ENCODE results near the gene PVALEF.

Gene PVALEF

DNA sequence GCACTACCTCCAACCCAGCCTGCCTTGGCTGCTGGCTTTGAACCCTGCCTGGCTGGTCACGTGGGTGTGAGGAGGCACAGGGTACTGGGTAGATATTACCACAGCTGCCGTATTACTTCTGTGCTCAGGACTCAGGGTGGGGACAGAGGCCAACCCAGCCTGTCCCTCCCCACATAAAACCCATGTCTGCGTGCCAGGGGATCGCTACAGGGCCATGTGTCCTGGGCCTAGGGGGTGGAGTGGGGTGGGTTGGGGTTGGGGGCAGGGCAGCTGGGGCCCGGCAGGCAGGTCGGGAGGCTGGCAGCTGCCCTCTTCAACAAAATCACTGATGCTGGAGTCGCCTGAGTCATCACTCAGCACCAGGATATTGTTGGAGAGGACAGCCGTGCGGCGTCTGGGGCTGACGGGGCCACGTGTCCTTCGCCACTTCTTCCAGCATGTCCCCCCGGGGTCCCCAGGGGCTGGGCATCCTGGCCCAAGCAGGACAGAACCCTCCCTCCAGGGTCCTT lies 39.7 kb upstream of the PVALEF start:
- H3K27ac Mint-ChIP-seq: no peak overlapping the region
- no peaks in the 10 kb centered on the region for H3K4me1 Mint-ChIP-seq
- ATAC-seq (replicated peaks) (no peak), DNase-seq (no peak)
- no peaks in the 10 kb centered on the region for H3K27me3 Mint-ChIP-seq
- H3K9me3 Mint-ChIP-seq: no peaks in the 10 kb centered on the region
- H3K36me3 Mint-ChIP-seq: no peaks in the 10 kb centered on the region
- H3K4me3 Mint-ChIP-seq: no peak overlapping the region

DNA sequence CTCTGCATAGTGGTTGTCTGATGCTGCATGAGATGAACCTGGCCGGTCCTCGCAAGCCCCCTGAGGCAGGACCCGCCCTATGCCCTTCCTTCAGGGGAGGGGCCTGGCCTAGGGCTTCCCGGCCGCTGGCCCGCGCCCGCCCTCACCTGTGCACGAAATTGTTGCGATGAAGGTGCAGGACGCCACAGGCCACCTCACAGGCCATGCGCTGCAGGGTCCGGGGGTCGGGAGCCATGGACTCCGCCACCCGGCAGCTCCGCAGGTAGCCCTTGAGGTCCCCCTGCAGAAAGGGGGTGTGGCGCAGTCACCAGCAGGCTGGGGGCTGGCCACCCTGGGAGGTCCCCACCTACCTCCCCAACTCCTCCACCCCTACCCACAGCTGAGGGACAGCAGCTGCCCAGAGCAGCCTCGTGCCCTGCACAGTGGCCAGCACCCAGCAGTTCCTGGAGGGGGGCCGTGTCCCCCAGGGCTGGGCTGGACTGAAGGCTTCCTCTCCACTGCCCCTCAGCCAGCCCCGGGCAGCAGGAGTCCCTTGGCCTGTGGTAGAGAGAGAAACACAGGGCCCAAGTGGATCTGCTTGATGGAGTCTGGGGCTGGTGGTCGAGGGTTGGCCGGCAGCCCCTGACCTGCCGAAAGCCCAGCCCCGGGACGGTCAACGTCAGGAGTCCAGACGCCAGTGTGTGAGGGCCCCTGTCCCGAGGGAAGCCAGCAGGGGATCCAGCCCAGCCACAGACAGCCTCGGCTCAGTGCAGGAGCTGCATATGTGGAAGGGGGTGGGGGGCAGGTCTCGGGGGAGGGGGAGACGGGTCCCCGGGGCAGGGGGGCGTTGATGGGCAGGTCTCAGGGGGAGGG lies 38.8 kb upstream of the PVALEF start:
- Mint-ChIP-seq H3K27ac (no peak overlapping the region), H3K4me1 (no peaks in the 10 kb centered on the region), H3K4me3 (no peak overlapping the region), H3K9me3 (no peaks in the 10 kb centered on the region), H3K36me3 (no peaks in the 10 kb centered on the region), H3K27me3 (no peaks in the 10 kb centered on the region)
- no peak for DNase-seq
- ATAC-seq (replicated peaks): no peak

DNA sequence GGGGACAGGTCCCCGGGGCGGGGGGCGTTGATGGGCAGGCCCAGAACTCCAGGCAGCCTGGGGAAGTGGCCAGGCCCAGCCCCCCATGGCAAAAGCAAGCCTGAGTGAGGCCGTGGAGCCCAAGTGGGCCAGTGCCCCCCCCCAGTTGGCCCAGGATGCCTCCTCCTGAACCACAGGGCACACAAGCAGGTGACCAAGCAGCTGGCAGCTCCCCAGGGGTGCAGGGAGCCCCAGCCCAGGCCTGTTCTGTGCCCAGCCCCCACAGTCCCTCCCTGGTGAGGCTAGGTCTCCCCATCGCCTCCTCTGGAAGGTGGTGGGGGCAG lies 38.2 kb upstream of the PVALEF start:
- ATAC-seq (replicated peaks): no peak
- H3K36me3 Mint-ChIP-seq: no peaks in the 10 kb centered on the region

DNA sequence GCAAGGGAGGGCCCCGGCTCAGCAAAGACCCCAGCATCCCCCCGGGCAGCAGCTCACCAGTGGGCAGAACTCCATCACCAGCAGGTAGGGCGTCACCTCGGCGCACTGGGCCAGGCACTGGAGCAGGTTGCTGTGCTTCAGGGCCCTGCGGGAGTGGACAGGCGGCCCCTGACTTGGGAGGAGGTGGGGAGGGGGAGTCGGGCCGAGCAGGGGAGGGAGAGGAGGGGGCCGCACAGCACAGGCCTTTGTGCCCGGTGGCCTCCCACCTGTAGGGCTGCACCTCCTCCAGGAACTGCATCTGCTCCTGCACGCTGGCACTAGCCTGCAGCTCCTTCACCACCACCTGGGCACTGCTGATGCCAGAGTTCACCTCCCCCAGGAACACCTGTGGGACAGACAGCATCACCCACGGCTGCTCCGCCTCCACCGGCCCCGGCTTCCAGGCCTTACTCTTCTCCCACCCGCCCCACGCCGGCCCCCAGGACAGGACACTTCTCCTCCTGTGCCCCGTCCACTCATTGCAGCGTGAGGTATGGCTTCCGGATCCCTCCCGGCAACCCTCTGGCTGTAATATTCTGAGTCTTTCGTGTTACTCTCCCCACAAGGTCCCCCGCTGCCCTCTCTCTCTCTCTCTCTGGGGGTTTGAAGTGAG lies 37.7 kb upstream of the PVALEF start:
- ATAC-seq (replicated peaks): no peak
- DNase-seq: no peak
- Mint-ChIP-seq H3K27me3 (no peaks in the 10 kb centered on the region), H3K9me3 (no peaks in the 10 kb centered on the region), H3K27ac (no peak overlapping the region), H3K4me3 (no peak overlapping the region), H3K4me1 (no peaks in the 10 kb centered on the region), H3K36me3 (no peaks in the 10 kb centered on the region)

More for the DNA sequence above, 38.2 kb upstream of the PVALEF start:
- H3K9me3 Mint-ChIP-seq: no peaks in the 10 kb centered on the region
- H3K27ac Mint-ChIP-seq: no peak overlapping the region
- no peaks in the 10 kb centered on the region for H3K4me1 Mint-ChIP-seq
- H3K27me3 Mint-ChIP-seq: no peaks in the 10 kb centered on the region
- no peak overlapping the region for H3K4me3 Mint-ChIP-seq
- DNase-seq: no peak

DNA sequence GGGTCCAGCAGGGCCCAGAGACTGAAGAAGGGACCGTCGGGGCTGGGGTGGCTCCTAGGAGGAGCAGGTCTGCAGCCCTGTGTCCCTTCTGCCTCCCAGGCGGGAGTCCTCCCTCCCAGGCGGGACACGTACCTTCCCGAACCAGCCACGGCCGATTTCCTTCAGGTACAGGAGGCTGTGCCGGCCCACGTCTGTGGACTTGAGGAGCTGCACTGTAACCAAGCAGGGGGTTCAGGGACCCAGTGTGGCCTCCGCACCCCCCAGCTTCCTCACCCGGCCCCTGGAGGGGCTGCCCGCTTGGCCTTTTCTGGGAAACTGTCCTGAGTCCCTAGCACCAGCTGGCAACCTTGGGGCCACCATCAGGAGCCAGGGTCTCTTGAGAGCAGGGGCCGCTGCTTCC lies 37.0 kb upstream of the PVALEF start:
- Mint-ChIP-seq H3K27ac (no peak overlapping the region), H3K4me3 (no peak overlapping the region), H3K36me3 (no peaks in the 10 kb centered on the region), H3K9me3 (no peaks in the 10 kb centered on the region), H3K4me1 (no peaks in the 10 kb centered on the region), H3K27me3 (no peaks in the 10 kb centered on the region)
- DNase-seq: no peak
- ATAC-seq (replicated peaks): no peak

DNA sequence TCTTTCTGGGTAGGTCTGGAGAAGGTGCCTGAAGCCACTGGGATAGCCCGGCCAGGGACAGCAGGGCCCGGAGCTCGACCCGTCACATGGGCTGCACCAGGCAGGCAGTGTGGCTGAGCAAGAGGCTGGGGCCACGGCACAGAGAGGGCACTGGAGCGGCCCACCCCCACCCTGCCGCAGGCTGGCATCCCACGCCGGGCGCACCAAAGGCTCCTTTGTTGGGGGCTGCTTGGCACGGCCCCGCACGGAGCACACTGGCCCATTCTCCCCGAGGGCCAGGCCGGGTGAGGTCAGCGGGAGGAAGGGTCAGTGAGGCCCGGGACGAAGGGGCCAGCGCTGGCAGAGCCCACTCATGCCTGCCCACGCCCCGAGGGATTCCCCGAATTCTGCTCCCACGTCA lies 36.5 kb upstream of the PVALEF start:
- no peak for ATAC-seq (replicated peaks)
- H3K9me3 Mint-ChIP-seq: no peaks in the 10 kb centered on the region
- H3K27me3 Mint-ChIP-seq: no peaks in the 10 kb centered on the region
- H3K4me1 Mint-ChIP-seq: no peaks in the 10 kb centered on the region
- no peak overlapping the region for H3K27ac Mint-ChIP-seq
- no peak for DNase-seq
- H3K36me3 Mint-ChIP-seq: no peaks in the 10 kb centered on the region
- H3K4me3 Mint-ChIP-seq: no peak overlapping the region

DNA sequence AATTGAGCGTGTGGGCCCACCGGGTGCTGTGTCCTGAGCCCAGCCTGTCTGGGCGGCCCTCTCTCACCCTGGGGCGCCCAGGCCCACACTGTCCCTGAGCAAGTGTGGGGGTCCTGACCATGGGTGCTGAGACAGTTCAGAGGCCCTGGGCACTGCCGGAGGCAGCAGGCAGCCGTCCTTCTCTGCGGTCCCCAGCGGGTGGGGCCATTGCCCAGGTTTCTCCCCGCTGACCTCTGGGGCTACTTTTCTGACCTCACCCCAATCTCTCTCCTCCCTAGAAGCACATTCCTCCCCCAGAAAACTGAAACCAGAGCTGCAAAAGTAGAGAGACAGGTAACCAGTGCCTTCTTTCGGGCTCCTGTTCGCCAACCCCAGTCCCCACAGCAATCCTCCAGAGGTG lies 36.0 kb upstream of the PVALEF start:
- Mint-ChIP-seq H3K4me3 (no peak overlapping the region), H3K36me3 (no peaks in the 10 kb centered on the region), H3K9me3 (no peaks in the 10 kb centered on the region), H3K27me3 (no peaks in the 10 kb centered on the region), H3K27ac (no peak overlapping the region), H3K4me1 (no peaks in the 10 kb centered on the region)
- DNase-seq (no peak), ATAC-seq (replicated peaks) (no peak)

DNA sequence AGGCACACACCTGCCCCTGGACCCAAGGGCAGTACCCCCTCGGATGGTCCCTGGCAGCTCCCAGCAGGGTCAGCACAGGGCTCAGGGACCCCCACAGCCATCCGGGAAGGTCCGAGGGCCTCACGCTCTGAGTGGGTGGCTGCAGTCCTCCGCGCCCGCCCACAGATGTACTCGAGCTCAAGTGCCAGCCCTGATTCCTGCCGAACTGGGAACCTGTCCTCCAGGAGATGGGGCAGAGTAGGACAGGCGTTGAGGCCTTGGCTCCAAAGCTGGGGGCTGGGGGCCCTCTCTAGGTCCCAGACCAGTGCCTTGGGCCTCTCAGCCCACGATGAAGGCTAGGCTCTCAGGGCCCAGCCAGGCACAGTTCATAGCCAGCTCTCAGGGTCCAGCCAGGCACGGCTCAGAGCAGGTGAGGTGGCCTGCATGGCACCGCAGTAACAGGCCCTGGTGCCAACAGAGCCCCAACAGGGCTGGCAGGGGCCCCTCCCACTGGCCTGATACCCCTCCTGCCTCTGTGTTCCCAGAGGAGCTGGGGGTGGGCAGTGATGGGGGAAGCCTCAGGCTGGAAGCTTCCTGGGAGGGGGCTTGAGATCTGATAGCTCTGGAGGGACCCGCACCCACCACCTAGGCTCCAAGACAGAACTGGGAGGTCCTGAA lies 35.5 kb upstream of the PVALEF start:
- no peak for DNase-seq
- H3K27ac Mint-ChIP-seq: no peak overlapping the region
- H3K4me1 Mint-ChIP-seq: no peaks in the 10 kb centered on the region
- no peak overlapping the region for H3K4me3 Mint-ChIP-seq
- no peaks in the 10 kb centered on the region for H3K9me3 Mint-ChIP-seq
- H3K27me3 Mint-ChIP-seq: no peaks in the 10 kb centered on the region
- H3K36me3 Mint-ChIP-seq: no peaks in the 10 kb centered on the region
- no peak for ATAC-seq (replicated peaks)

DNA sequence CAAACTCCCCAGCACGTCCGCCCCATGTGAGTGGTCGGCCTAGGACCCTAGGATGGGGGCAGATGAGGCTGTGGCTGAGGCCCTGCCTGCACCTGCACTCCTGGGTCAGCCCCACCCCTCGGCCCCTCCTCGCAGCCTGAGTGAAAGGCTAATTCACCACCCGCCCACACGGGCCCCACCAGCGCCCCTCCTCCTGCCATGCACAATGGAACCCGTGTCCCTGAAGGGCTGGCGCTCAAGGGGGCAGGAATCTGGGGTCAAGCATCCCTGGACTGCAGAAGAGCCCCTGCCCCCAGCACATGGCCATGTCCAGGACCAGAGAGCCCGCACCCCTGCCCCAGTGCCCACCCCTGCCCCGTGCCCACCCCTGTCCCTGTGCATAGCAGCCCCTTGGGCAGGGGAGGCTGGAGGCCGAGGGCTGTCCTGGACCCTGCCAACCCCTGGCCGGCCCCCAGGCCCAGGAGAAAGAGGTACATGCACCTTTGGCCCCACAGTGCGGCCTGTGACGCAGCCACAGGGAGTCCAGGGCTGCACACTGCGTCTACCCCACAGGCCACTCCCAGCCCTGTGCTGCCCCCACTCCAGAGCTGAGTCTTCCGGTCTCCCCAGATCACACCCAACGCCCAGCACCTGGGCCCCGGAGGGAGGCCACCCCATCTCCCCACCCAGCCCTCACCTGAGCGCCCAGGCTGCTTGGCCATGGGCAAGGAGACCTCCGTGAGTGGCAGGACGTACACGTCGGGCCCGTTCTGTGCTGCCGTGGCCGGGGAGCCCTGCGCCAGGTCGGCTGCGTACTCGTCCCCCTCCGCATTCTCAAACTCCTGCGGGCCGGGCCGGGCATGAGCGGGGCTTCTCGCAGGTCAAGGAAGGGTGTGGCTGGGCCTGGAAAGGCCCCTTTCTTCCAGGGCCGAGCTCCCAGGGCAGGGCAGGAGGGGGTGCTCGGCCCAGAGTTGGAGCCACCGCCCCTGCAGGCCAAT lies 34.6 kb upstream of the PVALEF start:
- Mint-ChIP-seq H3K4me3 (no peak overlapping the region), H3K27ac (no peak overlapping the region), H3K9me3 (no peaks in the 10 kb centered on the region), H3K36me3 (no peaks in the 10 kb centered on the region), H3K27me3 (no peaks in the 10 kb centered on the region), H3K4me1 (no peaks in the 10 kb centered on the region)
- DNase-seq (no peak), ATAC-seq (replicated peaks) (no peak)

DNA sequence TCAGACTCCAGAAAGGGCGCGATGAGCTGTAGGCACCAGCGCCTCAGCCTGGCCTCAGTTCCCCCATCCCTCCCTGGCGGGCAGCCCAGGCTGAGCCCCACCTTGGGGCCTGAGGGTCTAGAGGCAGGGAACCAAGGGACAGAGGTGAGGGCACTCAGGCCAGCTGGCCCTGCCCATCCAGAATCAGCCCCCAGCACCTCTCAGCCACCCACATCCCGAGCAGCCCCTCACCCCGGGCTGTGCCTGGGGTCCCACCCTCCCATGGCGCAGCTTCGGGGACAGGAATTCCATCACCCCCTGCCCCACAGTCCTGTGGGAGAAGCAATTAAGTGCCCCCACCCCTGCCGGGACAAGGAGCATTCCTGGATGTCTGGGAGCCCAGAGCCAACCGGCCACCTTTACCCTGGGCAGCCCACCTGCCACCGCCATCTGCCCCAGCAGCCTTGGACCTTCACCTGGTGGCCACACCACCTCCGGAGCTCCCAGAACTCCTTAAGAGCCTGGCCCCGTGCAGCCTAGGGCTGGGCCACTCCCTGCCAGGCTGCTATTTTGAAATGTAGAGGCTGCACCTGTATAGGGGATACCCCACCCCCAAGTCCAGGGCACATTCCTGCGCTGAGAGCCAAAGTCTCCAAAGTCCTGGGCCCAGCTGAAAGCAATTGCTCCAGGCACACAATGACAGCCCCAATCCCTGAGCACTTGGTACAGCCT lies 33.7 kb upstream of the PVALEF start:
- Mint-ChIP-seq H3K9me3 (no peaks in the 10 kb centered on the region), H3K4me1 (no peaks in the 10 kb centered on the region), H3K27ac (no peak overlapping the region), H3K27me3 (no peaks in the 10 kb centered on the region), H3K36me3 (no peaks in the 10 kb centered on the region), H3K4me3 (no peak overlapping the region)
- ATAC-seq (replicated peaks) (no peak), DNase-seq (no peak)

DNA sequence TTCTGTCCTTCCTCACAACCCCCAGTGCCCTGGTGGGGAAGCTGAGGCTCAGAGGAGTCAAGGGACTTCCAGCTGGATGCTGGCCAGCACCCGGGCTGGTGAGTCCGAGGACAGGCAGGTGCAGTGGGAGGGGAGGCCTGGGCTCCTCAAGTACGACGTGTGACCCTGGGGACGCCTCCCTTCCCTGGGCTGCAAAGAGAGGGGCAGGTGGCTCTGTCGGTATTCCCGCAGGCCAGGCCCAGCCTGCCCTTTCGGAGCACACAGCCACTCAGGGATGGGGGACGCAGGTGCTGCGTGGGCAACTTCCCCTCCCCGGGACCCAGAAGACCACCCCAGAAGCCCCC lies 33.1 kb upstream of the PVALEF start:
- no peak overlapping the region for H3K27ac Mint-ChIP-seq
- no peak for DNase-seq
- no peaks in the 10 kb centered on the region for H3K36me3 Mint-ChIP-seq
- H3K27me3 Mint-ChIP-seq: no peaks in the 10 kb centered on the region
- H3K4me1 Mint-ChIP-seq: no peaks in the 10 kb centered on the region
- no peak for ATAC-seq (replicated peaks)
- no peak overlapping the region for H3K4me3 Mint-ChIP-seq
- H3K9me3 Mint-ChIP-seq: no peaks in the 10 kb centered on the region

DNA sequence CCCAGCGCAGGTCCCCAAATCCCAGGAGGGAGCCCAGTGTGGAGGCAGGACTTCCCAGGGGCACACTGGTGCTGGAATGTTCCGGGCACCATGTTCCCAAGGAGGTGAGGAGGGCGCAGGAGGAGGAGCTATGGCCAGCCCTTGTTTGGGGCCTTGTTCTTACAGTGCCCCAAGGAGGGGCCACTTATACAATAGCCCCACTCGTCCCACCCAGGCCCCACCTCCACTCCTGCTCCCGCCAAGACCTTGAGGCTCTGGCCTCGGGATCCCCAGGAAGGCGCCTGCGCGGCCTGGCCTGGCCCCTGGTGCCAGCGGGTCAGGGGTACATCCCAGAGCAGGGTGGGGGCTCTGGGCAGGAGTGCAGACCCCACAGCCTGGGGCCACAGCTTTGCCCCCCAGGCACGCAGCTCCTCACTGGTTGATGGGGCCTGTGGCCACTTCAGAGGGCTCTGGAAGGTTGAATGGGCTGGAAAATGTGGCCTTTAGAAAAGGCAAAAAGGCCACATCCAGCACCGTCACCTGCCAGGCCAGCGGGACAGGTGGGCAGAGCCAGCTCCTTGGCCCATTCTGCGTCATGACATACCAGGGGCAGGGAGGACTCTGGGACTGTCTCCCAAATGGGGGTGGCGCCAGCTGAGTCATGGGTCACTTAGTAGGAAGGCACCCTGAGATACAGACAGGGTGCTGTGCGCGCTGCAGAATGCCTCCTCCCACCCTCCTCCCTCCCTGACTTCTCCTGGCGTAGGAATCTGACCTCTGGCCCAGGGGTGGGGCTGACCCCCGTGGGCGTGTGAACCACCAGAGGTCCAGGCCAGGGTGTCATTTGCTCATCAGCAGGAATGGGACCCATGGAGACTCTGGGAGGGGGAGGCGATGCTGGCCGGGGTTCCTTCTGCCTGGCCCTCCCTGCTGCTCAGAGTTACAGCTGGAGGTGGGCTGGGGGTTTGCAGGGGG lies 32.3 kb upstream of the PVALEF start:
- no peak overlapping the region for H3K27ac Mint-ChIP-seq
- ATAC-seq (replicated peaks): no peak
- no peak overlapping the region for H3K4me3 Mint-ChIP-seq
- no peak for DNase-seq
- no peaks in the 10 kb centered on the region for H3K4me1 Mint-ChIP-seq
- H3K36me3 Mint-ChIP-seq: no peaks in the 10 kb centered on the region
- H3K9me3 Mint-ChIP-seq: peaks cover 0 to 2% of the 10 kb centered on the region in 2 donors
- H3K27me3 Mint-ChIP-seq: no peaks in the 10 kb centered on the region
